Amniotic stem cell (primary cell): ENCODE measurements around the gene CCDC171.
A peak's percentile ranks its signal among the peaks of the same experiment; 100 is the strongest.
"Not testable (repeated sequence)": the region's sequence is repeated elsewhere in the genome, so short reads cannot be mapped to it uniquely, and the experiment has no call there.

ENCODE experiments used
- DNase-seq: peaks from one replicate; lab custom pipeline; 2025; lab: John Stamatoyannopoulos, UW

CCDC171 gene

DNA sequence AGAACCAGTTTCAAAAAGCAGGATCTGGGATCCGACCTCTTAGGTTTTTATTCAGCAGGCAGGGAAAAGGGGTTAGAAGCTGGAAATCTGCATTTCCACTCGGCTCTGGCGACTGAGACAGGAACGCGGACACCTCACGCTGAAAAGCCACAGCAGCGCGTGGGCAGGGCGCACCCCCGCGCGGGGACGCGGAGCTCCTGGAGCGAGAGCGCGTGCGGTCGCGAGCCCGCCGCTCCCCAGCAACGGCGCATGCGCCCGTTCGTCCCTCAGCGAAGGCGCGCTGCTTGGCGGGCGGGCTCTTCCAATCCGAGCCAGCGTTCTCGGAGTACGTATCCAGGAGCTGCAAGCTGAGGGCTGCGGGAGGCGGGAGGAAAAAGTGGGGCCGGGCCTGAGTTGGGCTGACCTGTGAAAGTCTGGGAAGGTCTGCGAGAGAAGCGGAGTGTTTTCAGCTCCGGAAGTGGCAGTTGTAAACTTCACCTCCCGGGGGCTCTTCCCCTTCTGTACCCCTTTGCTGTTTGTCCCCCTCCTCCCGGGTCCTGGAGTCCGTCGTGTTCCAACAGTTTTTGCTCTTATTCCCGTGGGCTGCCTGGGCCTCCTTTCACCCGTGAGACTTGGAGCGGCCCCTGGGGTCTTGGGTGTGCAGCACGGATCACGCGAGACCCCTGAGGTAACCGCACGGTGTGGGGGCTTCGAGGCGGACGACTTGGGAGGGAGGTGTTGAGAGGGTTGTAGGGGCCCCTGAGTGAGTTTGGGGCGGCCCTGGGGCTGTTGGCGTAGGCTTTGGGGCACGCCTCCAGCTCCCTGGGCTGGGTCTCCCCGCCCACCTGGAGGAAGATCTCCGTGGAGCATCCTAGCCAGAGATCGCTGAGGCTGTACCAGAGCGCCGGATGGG, at the start of gene CCDC171:
CCDC171 (plus strand) TSS at position 408 of the 892 bp plus-strand sequence. CDS start 11,046 bp downstream, outside the sequence.
- DNase-seq, result peak; percentile 92

DNA sequence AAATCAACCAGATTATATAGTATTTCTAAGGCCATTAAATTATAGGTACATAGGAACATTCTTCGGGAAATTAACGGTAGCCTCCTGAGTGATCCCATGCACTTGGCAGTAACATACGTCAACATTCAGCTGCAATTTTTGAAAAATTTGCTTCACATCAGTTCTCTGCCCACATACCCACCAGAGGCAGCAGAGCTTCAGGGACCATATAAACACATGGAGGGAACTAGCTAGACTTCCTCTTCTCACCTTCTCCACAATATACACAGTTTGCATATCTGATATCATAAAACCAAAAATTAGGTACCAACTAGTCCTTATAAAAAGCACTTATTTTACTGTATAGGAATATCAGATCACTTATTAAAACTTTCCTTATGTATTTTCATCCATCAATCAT, 46.9 kb upstream of the CCDC171 start:
- DNase-seq, result no peak

DNA sequence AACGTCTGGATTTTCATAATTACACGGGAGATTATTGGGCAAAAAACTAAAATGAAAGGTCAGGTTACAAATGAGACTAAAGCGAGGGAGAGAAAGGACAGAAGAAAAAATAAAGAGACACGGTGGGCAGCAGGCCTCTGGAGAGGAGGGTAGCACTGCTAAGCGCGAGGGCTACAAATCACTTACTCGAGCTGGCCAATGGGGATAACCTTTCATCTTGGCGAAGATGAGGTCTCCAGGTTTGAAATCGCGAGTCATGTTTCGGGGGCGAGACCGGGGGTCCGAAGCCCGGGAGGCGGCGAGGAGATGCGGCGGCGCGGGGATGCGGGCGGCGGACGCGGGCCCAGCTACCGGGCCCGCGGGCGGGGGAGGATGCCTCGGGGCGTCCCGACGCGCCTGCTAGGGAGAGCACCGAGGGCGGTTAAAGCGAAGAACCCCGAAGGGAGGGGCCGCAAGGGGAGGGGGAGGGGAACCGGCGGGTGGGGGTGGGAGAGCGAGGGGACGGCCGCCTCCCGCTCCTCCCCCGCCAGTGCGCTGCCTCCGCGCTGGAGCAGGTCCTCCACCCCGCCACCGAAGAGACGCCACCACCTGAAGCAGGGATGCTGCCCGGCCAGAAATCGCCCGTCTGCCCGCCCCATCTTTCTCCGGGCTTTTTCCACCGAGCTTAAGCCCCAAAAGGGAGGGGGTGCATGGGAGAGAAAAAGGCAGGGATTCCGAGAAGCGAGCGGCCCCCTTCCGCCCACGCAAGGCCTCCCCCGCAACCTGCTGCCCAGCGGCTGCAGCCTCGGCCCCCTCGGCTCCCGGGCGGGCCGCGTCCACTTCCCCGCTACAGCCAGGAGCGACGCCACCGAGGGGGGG, 42.7 kb upstream of the CCDC171 start:
- no peak for DNase-seq

DNA sequence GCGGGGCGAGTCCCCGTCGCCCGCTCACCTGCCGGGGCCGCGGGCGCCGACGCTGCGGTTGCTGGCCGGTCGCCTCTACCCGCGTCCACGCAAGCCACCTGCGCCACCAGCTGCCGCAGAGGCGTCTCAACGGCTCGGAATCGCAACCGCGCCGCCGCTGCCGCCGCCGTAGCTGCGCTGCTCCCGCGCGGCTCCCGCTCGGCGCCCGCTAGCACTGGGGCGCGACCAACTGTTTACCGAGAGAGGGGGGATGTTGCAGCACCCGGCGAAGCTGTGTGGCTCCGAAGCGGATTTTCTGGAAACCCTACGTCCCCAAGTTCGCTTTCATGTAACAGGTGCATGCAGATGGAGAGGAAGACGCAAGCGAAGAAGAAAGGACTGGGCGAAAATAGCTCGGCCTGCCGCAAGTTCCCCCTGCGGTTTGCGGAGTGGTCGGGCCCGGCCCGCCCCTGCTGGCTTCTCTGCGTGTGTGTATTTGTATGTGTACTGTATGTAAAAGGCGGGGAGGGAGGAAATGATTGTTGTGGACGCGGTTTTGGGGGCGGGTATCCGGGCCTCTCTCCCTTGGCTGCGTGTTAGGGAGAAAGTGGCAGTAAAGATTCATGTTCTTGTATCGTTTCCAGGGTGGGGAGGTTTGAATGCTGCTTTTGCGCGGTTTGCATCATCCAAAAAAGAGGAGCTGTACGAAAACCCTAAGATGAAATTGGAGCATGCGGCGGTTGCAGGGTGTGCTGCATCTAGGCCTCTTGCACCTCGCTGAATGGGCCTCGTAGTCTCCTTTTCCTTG, 41.9 kb upstream of the CCDC171 start, which contains the start of gene PSIP1:
PSIP1 (minus strand) TSS at position 182 of the 787 bp plus-strand sequence. CDS start 782 bp downstream, outside the sequence.
- peak; percentile 75 for DNase-seq

DNA sequence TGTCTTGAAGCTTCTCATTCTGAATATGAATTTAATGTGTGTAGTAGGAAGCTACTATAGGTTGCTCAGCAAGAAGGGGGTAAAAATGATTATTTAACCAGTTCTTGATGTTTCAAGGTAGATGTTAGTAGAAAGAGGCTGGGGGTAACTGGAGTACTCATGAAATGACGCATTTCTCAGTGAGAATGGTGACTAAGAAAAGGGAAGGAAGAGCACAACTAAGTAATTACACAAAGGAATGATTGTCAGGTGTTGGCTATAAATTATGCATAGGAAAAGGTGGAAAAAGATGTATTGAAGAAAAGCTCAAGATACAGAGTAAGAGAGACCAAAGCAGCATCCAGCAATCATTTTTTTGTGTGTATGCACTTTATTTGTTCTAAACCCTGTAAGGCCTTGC, 40.6 kb upstream of the CCDC171 start:
- no peak for DNase-seq

DNA sequence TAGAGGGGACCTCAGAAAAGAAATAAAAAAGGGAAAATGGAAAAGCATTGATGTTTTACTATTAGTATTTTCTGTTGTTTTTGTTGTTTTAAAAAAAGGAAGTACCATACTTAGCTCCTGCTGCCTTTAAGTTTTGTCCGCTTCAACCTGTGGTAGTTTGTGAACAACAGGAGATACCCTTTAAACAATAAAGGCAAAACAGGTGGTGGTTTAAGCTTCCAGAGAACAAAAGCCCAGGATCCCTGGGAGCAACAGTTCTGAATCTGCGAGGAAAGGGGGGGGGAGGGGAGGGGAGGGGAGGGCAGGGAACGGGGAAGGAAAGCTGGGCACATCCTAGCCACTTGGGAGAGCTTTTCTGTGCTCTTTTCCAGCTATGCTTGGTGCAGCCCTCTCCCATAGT, 40.0 kb upstream of the CCDC171 start:
- DNase-seq, result no peak

DNA sequence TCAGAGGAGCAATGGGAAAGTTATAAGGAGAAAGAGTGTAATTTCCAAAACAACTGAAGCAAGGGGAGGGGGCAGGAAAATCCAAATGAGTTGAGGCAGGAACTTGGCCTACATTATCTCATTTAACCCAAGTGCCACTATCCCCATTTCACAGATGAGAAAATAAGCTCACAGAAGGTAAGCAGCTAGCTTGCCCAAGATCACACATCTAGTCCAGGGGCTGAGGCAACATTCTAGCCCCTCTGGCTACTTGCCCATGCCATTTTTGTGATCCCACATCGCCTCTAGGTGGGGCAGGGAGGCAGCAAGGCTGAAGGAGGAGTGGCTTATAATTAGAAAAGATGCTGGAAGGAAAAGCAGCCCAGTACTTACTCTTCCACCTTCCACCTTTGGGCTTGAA, 39.5 kb upstream of the CCDC171 start:
- DNase-seq, result no peak

DNA sequence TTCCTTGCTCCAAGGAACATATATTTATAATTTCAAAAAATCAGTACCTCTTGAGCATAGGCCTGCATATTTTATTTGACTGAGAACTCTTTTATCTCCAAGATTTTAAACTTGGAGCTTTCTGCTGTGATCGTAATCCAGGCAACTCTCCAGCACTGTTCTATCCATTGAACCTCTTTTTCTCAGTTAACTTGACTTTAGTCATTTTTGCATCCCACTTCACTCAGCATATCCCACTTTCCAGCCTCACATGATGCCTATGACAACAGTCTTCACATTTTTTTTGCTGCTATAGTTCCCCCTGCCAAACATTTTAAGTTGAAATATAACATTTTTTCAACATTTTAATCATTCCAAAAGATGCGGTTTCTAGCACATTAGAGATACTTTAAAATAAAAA, 33.0 kb upstream of the CCDC171 start:
- DNase-seq, result no peak

DNA sequence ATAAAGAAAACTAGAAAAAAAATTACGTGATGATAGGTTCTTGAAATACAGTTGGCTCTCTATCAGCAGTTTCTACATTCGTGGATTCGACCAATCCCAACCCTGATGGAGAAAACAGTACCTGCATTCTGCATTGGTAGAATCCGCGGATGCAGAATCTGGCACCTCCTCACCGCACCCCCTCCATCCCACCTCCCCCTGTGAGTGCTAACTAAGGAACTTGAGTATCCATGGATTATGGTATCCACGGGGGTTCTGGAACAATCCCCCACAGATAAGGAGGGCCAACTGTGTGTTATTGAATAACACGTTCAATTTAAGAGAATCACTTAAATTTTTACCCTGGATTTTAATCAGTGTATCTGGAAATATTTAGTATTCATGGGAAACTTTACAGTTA, 31.6 kb upstream of the CCDC171 start:
- no peak for DNase-seq

DNA sequence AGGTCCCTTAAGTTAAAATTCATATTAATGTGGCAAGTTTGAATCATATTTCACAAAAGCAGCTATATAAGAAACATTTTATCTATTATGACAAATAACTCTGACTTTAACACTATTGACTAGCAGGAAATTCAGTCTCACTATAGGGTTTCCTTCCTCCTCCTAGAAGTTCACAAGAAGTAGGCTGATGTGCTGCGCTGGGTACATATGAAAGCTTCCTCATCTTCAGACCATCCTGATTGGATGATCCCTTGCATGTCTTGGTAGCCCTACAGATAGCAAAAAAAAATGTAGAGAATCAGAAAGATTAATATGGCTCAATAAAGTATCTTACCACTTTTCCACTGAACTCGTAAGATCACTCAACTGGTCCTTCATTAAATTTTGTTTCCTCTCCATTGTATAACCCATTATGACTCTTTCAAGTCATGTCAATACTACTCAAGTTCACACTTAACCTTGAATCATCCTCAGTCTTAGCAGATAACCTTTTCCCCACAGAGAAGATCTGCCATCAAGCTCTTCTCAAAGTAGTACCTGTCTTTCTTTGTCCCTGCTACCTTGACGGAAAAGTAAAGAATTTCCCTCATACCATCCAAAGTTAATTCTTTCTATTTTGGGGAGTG, 30.6 kb upstream of the CCDC171 start:
- DNase-seq, result no peak

DNA sequence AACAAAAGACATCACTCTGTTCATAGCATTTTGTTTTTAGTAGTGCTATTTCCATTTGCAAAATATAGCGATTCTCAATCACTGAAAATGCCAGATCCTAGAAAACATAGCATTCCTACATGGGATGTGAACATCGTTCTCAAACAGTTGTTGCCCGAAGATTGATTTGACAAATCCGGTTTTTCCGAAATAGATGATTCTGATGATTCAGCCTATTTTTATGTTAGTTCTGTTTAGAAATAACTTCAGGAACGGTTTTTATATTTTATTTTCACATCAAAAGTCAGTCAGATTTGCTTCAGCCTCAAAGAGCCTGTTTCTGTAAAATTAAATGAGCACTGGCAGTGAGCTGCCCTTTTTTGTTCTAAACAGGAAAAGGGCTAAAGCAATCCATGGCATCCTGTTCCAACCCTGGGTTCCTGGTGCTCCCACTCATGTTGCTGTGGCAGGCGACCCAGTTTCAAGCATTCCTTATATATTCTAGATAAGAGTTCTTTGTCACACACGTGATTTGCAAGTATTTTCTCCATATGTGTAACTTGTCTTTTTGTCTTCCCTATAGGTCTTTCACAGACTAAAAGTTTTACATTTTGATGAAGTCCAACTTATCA, 27.9 kb upstream of the CCDC171 start:
- DNase-seq, result no peak

DNA sequence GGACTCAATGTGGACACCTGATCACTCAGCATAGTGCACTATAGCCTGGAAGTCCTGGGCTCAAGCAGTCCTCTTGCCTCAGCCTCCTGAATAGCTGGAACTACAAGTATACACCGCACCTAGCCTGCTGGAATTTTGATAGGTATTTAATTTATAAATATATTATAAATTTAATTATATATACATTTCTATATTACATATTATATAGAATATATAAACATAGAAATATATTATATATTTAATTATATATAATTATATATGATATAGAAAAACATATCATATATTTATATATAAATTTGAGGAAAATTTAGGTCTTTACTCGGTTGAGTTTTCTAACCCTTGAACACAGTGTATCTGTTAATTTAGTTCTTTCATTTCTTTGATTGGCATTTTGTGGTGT, 26.9 kb upstream of the CCDC171 start:
- no peak for DNase-seq

DNA sequence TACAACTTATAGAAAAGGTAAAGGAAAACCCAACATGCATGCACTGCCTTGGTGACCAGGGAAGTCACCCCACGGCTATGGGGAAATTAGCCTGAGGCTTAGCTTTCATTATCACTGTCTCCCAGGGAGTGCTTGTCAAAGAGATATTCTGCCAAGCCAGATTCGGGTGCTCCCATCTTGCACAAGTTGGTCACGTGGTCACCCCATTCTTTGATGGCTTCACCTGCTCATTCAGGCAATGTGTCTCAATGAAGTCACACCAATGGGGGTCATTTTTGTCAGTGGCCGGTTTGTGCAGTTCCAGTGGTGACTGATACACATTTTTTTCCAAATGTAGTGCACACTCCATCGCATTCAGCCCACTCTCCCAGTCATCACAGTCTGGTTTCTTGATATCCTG, 25.8 kb upstream of the CCDC171 start:
- DNase-seq, result not testable (repeated sequence)

DNA sequence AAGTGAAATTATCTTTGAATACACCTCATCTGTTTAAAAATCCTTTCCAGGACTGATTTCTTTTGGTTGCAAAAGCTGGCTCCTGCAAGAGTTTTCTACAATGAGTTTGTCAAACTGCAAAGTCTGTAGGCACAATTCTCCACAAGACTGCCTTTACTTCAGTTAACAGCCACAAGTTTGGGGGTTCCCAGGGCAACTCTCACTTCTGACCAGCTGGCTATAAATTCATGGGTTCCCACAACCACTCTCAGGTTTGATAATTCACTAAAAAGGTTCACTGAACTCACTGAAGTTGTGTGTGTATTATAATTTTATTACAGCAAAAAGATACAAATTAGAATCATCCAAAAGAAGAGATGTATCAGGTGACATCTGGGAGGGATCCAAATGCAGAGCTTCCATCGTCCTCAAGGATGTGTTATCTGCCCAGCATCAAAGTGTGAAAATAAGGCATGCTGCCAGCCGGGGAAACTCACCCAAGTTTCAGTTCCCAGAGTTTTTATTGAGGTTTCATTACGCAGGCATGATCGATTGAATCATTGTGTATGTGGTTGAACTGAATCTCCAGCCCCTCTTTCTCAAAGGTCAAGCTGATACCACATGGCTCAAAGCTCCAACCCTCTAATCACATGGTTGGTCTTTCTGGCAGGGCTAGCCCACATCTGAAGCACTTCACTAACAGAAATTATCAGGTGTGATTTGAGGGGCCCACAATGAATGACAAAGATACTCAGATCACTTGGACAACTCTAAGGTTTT, 23.1 kb upstream of the CCDC171 start:
- no peak for DNase-seq

DNA sequence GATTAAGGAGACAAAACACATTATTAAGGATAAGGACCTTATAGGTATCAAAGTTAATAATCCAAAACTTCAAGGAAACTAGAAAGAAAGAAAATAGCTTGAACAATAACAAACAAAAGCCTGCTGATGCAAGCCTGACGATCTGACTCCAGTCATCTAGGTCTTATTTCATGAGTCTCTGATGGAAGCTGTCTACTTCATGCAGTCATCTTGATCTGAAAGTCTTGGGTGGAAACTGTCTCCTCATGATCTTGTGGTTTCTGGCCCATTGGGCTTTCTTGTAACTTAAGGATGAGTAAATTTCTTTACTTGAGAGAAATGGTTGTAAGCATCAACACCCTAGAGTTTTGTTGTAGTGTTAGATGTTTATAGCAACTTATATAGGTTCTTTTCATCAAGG, 21.5 kb upstream of the CCDC171 start:
- DNase-seq, result no peak

DNA sequence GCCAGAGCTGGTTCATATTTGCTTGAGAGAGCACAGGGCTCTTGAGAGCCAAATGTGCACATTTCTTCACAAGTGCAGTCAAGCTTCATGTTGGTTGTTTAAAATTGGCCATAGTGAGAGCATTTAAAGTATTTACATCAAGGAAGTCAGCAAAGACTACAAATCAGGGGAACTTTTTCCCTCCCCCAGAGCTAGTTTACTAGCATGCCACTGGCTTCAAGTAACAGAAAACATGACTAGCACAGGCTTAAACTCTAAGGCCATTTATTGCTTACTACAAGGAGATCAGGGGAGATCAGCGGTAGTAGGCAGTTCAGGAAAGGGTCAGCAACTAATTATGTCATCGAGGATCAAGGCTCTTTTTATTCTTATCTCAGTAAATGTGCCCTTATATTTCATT, 11.0 kb upstream of the CCDC171 start:
- DNase-seq, result no peak

DNA sequence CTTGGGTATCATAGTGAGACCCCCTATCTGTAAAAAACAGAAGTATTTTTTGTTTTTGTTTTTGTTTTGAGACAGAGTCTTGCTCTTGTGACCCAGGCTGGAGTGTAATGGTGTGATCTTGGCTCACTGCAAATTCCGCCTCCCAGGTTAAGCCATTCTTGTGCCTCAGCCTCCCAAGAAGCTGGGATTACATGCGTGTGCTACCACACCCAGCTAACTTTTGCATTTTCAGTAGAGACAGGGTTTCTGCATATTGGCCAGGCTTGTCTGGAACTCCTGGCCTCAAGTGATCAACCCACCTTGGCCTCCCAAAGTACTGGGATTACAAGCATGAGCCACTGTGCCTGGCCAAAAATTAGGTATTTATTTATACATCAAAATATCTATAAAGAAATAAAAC, 10.2 kb upstream of the CCDC171 start:
- no peak for DNase-seq

DNA sequence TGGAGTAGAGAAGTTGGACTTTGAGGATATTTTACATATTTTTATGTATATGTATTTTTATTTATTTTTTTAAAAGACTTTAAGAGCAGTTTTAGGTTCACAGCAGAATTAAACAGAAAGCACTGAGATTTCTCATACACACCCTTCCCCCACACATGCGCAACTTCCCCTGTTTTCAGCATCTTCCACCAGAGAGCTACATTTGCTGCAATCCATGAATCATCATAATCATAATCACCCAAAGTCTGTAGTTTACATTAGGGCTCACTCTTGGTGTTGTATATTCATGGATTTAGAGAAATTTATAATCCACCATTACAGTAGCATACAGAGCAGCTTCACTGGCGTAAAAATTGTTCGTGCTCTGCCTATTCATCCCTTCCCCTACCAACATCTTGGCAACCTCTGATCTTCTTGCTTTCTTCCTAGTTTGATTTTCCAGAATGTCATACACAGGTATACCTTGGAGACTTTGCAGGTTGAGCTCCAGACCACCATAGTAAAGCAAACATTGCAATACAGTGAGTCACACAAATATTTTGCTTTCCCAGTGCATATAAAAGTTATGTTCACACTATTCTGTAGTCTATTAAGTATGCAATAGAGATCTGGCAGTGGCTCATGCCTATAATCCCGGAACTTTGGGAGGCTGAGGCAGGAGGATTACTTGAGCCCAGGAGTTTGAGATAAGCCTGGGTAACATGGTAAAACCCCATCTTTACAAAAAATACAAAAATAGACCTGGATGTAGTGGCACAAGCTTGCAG, 9.6 kb upstream of the CCDC171 start:
- no peak for DNase-seq

DNA sequence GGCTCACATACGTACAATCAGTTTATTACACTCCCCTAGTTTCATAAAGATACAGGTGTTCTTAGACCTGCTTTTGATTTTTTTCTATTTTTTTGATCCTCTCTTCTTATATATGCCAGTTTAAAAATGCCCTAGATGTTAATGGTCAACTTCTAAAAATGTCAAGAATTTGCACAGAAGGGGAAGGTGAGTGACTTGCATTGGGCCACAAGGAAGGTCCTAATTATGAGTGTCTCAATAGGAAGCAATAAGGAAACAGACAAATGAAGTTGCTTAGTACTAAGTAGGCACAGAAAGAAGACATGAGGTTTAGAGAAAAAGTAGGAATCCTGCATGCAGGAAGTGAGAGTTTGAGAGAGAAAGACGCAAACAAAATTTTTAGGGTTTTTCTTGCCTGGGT, 3.2 kb upstream of the CCDC171 start:
- no peak for DNase-seq

DNA sequence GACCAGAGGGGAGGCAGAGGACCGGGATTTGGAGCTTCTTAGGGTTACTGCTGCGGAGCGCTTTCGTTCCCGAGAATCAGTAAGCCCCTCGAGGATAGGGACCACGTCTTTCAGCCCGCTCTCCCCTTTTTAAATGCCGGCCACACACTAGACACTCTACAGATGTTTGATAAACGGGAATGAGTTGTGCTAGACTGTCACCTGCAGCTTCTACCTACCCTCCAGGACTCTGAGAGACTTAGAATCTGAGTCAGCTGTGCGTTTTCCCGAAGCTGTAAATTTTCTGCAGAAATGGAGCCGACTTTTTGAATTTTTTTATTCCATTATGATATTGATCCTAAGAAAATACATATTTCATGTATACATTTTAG, 670 bp downstream of the CCDC171 start:
- DNase-seq, result no peak
